HG03558 (cell line): Measurements from ENCODE around the gene KIZ.

Source experiments
- ATAC-seq: cut with Tn5 transposase; IDR thresholded peaks from one replicate; pipeline ENCODE4 v1.9.1; 2021; ENCODE audit warnings: moderate number of reproducible peaks; ENCODE audit not compliant: unreplicated experiment; ENCODE audit errors: extremely low read depth

The KIZ gene

GRCh38 chr20:21125849-21126580 lies at the start of gene KIZ:
TSS of gene KIZ (plus strand) at chr20:21126082. CDS start at chr20:21126116, 34 bp downstream.
- peak; percentile 95 for ATAC-seq

DNA sequence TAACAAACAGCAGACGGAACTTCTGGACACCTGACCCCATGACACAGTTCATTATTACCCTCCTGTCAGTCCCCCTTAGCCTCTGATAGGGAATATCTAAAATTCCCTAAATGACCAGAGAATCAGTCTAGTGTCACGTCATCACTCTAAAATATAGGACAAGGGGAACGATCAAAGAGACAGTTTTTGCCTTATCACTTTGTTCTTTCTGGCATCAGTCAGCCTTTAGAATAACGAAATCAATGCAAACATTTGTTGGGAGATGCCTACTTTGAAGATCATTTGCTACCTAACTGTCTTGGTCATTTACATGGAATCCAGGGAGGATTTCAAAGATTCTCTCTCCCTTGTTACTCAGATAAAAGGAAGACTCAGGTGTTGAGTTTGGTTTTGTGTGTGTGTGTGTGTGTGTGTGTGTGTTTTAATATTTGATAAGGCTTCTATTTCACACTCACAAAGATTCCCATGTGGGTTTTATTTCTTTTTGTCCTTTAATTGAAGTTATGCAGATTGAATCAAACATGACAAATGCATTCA lies 48.0 kb upstream of the KIZ start:
- no peak for ATAC-seq

DNA sequence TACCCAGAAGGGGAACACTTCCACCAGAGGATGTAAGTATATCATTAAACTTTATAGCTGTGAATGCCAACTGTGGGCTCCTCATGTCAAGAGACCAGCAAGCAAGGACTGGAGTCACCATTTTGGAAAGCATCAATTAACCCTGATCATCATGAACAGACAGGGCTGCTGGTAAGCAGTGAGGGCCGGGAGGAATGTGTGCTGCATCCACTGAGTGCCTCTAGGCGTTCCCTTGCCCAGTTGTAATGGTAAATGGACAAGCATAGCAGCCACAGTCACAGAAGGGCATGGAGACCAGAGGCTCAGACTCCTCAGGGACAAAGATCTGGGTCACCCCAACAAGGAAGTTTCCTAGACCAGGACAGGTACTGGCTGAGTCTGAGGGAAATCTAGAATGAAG lies 43.3 kb upstream of the KIZ start:
- no peak for ATAC-seq

GRCh38 chr20:21083825-21084325 lies 42.0 kb upstream of the KIZ start:
- no peak for ATAC-seq

DNA sequence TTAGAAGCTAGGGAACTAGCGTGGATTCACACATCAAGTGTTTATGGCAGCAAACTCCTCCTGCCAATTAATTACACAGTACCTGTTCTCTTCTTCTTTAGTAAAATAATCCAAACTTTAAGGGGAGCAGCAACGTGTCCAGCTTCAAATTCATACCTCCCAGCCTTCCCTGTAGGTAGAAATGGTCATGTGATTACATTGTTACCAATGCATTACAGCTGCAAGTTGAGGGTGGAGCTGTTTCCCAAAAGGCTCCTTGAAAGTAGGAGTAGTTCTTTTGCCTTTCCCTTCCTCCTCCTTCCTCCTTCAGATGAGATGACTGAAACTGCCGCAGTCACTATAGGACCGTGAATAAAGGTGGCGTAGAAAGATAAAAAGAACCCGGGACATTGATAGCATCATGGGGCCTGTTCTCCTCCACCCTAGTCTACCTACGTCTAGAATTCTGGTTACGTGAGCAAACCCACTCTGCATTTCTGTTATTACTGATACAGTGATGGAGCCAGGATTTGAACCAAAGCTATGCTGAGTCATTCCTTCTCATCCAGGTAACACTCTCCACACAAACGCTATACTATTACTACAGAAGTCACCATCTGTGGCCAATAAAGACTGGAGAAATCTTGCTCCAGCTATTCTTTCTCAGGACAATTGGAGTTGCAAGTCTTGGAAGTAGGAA lies 37.9 kb upstream of the KIZ start:
- ATAC-seq, result no peak

DNA sequence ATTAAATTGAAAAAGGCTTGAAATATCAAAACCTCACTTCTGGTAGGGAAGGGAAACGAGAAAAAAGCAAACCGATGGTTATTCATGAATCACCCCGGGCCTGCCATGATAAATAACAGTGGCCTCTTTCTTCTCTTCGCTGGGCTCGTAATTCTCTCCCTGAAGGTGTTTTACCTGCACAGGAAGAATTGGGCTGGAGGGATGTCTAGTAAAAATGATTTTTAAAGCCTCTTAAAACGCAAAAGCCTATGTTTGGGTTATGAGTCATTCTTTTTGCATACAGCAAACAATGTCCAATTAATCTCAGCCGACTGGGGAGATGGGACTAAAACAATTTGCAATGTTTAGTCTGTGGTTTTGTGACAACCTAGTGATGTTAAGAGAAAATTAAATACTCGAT lies 36.5 kb upstream of the KIZ start:
- no peak for ATAC-seq

GRCh38 chr20:21090111-21090618 lies 35.7 kb upstream of the KIZ start:
- ATAC-seq, result no peak

DNA sequence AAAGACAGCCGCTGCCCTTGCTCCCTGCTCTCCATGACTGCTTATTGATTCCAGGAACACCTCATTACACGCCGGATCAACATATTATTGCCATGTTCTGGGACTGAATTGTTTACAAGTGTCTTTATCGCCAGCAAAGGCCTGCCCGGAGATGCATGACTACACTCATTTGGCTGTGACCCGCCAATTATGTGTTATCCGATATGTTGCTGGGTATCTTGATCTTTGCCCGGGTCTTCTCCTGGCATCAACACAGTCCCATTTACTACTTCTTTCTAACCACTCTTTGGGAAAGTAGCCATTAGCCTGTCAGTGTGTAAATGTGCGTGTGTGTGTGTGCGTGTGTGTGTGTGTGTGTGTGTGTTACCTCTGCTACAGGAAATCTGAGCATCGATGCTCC lies 35.2 kb upstream of the KIZ start:
- no peak for ATAC-seq

GRCh38 chr20:21092806-21093205 lies 33.1 kb upstream of the KIZ start:
- no peak for ATAC-seq

- ATAC-seq, result no peak
Observed at GRCh38 chr20:21096321-21097043, 29.4 kb upstream of the KIZ start.

DNA sequence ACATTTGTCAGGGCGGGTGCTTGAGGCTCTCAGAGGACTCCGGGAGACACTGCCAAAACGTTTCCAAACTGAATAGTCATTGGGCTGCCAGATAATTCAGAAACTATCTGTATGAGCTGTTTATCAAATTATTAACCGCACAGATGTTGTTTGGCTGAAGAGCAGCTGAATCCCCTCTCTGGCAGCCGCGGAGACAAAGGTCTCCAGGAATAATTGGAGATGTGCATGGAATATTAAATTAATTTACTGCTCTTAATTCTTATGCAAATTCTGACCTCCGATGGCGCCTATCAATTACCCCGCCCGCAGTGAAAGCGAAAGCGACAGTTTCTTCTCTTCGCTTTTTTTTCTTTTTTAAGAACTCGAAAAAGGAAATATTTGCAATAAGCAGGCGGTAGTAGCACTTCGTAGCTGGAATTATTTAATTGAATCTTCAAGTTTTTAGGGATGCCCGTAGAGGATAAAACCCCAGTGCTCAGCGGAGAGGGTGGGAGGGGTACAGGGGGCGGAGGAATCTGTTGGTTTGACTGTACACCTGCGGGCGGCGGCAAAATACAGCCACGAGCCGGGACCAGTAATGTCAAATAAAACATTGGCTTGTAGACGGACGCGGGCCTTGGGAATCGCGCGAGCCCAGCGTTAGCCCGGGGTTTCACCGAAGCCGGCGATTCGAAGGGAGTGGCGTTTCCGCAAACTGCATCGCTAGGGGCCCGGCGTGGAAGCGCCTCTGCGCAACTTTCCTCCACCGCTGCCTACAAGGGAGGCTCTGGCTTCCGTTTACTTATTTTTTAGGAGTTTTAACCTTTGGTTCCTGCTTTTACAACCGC lies 25.9 kb upstream of the KIZ start:
- ATAC-seq, result no peak

DNA sequence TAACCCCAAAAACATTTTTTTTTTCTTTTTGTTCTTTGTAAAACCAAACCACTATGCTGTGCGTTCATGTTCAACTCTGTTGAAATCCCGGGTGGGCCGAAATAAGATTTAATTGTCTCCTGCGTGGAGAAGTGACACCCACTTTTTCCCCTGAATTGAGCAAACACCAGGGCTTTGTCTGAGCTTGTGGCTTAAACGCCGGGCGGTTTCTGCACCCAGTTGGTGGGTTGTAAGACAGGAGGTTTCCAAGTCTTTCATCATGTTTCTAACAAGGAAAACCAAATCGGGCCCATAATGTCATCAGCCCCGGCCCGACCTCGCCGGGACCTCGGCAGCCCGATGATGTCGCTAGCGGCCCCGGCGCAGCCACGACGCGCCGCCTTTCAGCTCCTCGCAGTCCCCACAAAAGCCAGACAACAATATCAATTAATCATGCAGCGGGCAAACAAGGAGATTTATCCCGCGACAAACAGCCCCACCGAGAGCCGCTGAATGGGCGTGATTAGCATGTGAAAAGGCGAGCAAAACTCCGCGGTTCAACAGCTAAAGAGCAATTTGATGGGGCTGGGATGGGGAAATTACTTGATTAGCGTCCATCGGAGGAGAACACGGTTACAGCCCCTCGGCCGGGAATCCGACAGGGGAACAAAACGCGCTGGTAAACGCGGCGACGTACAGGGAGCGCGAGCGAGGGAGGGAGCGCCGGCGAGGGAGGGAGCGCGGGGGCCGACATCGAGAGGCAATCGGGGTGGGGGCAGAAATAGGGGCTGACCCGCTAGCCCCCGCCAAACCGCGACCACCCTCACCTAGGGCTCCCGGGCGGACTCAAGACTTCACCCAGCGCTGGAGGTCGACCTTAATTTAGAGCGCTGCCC lies 25.1 kb upstream of the KIZ start:
- no peak for ATAC-seq

GRCh38 chr20:21101453-21101931 lies 24.4 kb upstream of the KIZ start:
- ATAC-seq, result no peak

- ATAC-seq, result no peak
Observed at GRCh38 chr20:21101932-21102575, 23.8 kb upstream of the KIZ start.

DNA sequence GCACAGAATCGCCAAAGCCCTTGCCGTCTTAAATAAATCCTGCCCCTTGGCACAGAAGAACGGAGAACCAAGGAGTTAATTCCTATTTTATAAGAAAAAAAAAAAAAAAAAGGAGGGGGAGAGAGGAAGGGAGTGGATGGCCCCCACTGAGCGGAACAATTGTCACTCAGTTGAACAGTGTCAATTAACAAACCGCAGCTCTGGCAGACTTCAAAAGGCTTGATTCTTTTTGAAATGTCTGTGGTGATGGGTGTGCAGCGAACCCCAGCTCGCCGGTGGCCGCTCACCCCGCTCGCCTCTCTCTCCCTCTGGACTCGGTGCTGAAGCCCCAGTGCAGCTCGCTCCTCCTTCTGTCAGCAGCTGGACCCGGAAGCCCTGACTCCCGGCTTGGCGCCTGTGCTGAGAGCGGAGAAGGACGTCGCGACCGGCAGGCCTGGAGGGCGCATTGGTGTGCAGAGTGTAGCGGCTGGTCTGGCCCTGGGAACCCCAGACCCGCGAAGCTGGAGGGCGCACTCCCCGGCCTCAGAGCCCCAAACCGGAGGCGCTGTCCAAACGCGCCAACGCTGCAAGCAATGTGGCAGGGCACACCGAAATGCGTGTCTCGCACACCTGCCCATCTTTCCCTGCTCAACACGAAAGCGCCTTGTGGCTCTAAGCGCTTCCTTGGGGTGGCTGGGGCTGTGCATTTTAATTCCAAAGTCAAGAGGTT lies 23.1 kb upstream of the KIZ start:
- ATAC-seq, result no peak

GRCh38 chr20:21103582-21104465 lies 22.1 kb upstream of the KIZ start:
- ATAC-seq, result no peak

- ATAC-seq, result no peak
Observed at GRCh38 chr20:21104466-21104761, 21.5 kb upstream of the KIZ start.
